Panc1 (cell line): ENCODE results near the gene METRN. TPM values are rescaled to one million over a fixed set of nuclear protein-coding genes. Genes with fewer than 3 reads are reported as not detected.

Source experiments
- ATAC-seq: fragments of 200-7000 bp; cut with Tn5 transposase; 2 replicates; pipeline ENCODE4 v1.9.1; 2020; ENCODE audit warnings: mild to moderate bottlenecking, moderate library complexity
- BruUV-seq: library from RNA; stranded (reverse); fragments of 400-500 nt; replicated peaks from 2 replicates; lab custom pipeline; 2021; lab: Mats Ljungman, UMichigan
- CTCF ChIA-PET: fragments of 300-600 bp; sonication (Branson Sonifier 250); formaldehyde crosslinking; loops from one replicate; lab custom pipeline; 2022; ENCODE audit warnings: antibody characterized with exemption; lab: Charles Lee
- POLR2A ChIA-PET: fragments of 300-600 bp; sonication (Branson Sonifier 250); formaldehyde crosslinking; loops from one replicate; lab custom pipeline; 2022; ENCODE audit warnings: antibody characterized with exemption; lab: Charles Lee
- DNase-seq: peaks from one replicate; pipeline ENCODE4 v3.0.0-alpha.2; 2010; ENCODE audit warnings: low read depth, low spot score
- H3K27ac ChIP-seq: 2 replicates; pipeline ENCODE4 v1.5.1; 2011; ENCODE audit warnings: mild to moderate bottlenecking, low read length, inconsistent platforms
- H3K27me3 ChIP-seq: fragments of 200-500 bp; sonication (Bioruptor generic); 2 replicates; pipeline ENCODE4 v1.6.0; 2014; ENCODE audit warnings: low read length, inconsistent platforms; ENCODE audit not compliant: control insufficient read depth, insufficient read depth
- H3K36me3 ChIP-seq: fragments of 200-500 bp; sonication (Bioruptor generic); 2 replicates; pipeline ENCODE4 v1.5.1; 2014; ENCODE audit warnings: inconsistent platforms, mild to moderate bottlenecking, low read length, moderate library complexity; ENCODE audit not compliant: control insufficient read depth, insufficient read depth
- H3K4me1 ChIP-seq: 2 replicates; pipeline ENCODE4 v1.5.1; 2011; ENCODE audit warnings: inconsistent platforms, mild to moderate bottlenecking, low read length, moderate library complexity; ENCODE audit not compliant: control insufficient read depth, insufficient read depth
- H3K4me3 ChIP-seq, 2 experiments: 2 replicates each; pipeline ENCODE4 v1.5.1; 2011 to 2012; ENCODE audit warnings: low read depth in 2 of 2, low read length in 2 of 2, mild to moderate bottlenecking in 2 of 2, inconsistent platforms in 1 of 2, moderate library complexity in 1 of 2
- H3K9me3 ChIP-seq: fragments of 200-500 bp; sonication (Bioruptor generic); 2 replicates; pipeline ENCODE4 v1.5.1; 2014; ENCODE audit warnings: low read depth, mild to moderate bottlenecking, inconsistent platforms, low read length, moderate library complexity; ENCODE audit not compliant: control insufficient read depth, insufficient read depth
- POLR2AphosphoS5 ChIP-seq: IDR thresholded peaks from 2 replicates; pipeline ENCODE4 v1.6.1; 2012; ENCODE audit warnings: mild to moderate bottlenecking, low read depth, low read length, moderate library complexity
- REST ChIP-seq, 2 experiments: IDR thresholded peaks; 2 replicates each; pipeline ENCODE4 v1.6.1; 2011 to 2012; ENCODE audit warnings: low read depth in 2 of 2, control low read depth in 1 of 2, low read length in 1 of 2, mild to moderate bottlenecking in 1 of 2, moderate library complexity in 1 of 2; ENCODE audit not compliant: insufficient read depth in 1 of 2
- SIN3A ChIP-seq: IDR thresholded peaks from 2 replicates; pipeline ENCODE4 v1.6.1; 2012; ENCODE audit warnings: low read depth, mild to moderate bottlenecking, low read length, moderate library complexity, borderline replicate concordance; ENCODE audit not compliant: insufficient read depth
- TCF7L2 ChIP-seq: IDR thresholded peaks from 2 replicates; pipeline ENCODE4 v1.6.1; 2011; ENCODE audit warnings: mild to moderate bottlenecking, low read depth, low read length, inconsistent platforms
- in situ Hi-C: cut with HindIII; loops from 2 replicates; pipeline ENCODE4 v1.10.0; 2016; ENCODE audit warnings: low sequenced_read_pairs, low pct_unique_long_range_greater_than_20kb
- intact Hi-C: fragments of 100-400 bp; cut with micrococcal nuclease; formaldehyde crosslinking; loops from one replicate; pipeline ENCODE4 v1.10.0; 2022; ENCODE audit not compliant: unreplicated experiment
- total RNA-seq: library from RNA; stranded (reverse); gene quantifications from one replicate; pipeline ENCODE4 v1.2.1, GENCODE V29; 2021; ENCODE audit not compliant: unreplicated experiment
- TF ChIP-seq, protein P1 (sequence below): fragments of 450-650 bp; IDR thresholded peaks from 2 replicates; pipeline ENCODE4 v1.5.1; 2017; ENCODE audit warnings: mild to moderate bottlenecking

METRN gene
- total RNA-seq, 1 experiment from 2014 or later: 407 TPM

GRCh38 chr16:716200-716568, 1.3 kb downstream of the METRN start:
- ChIA-PET POLR2A (interaction anchor here (0.6 kb wide), 2 partner anchors 327 to 336 kb away, joined by 3 to 4 read pairs; no protein-coding TSS in a partner anchor), CTCF (interaction anchor here (0.6 to 1.1 kb wide), 2 partner anchors 69 to 1251 kb away, joined by 3 to 4 read pairs; no protein-coding TSS in a partner anchor)
- TF ChIP-seq REST (IDR thresholded peaks at IDR 0.05; ENCODE audit: insufficient read depth in 1 of 2, low read depth in 2 of 2, low read length in 1 of 2): no peak
- no peak; the same call in 1 of the 2 replicates for TF ChIP-seq POLR2AphosphoS5
- TF ChIP-seq TCF7L2: no peak
- no peak for TF ChIP-seq SIN3A
- TF ChIP-seq, protein P1, sequence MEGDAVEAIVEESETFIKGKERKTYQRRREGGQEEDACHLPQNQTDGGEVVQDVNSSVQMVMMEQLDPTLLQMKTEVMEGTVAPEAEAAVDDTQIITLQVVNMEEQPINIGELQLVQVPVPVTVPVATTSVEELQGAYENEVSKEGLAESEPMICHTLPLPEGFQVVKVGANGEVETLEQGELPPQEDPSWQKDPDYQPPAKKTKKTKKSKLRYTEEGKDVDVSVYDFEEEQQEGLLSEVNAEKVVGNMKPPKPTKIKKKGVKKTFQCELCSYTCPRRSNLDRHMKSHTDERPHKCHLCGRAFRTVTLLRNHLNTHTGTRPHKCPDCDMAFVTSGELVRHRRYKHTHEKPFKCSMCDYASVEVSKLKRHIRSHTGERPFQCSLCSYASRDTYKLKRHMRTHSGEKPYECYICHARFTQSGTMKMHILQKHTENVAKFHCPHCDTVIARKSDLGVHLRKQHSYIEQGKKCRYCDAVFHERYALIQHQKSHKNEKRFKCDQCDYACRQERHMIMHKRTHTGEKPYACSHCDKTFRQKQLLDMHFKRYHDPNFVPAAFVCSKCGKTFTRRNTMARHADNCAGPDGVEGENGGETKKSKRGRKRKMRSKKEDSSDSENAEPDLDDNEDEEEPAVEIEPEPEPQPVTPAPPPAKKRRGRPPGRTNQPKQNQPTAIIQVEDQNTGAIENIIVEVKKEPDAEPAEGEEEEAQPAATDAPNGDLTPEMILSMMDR: no peak
- Histone ChIP-seq H3K4me1 (peaks cover 55% of the 10 kb centered on the region), H3K9me3 (no peaks in the 10 kb centered on the region), H3K4me3 (peak overlapping the region; percentile 65 to 80), H3K36me3 (no peaks in the 10 kb centered on the region; the same call in 1 of the 2 replicates), H3K27me3 (no peaks in the 10 kb centered on the region), H3K27ac (peak overlapping the region; percentile 88)
- intact Hi-C loops: no loop called here
- ATAC-seq: no peak
- in situ Hi-C loops: no loop called here
- BruUV-seq: no TSS peak
- DNase-seq: no peak

GRCh38 chr16:716768-717325, 1.9 kb downstream of the METRN start:
- intact Hi-C loops: no loop called here
- TF ChIP-seq TCF7L2 (no peak), SIN3A (0 out of 2 replicates have a peak, but pooled peaks have one; percentile 8)
- ATAC-seq: no peak
- no peak for DNase-seq
- ChIA-PET POLR2A (interaction anchor here (0.5 kb wide), 1 partner anchor 626 kb away, joined by 6 read pairs; no protein-coding TSS in a partner anchor), CTCF (interaction anchor here (1.1 kb wide), 1 partner anchor 68 kb away, joined by 4 read pairs; no protein-coding TSS in a partner anchor)
- H3K36me3 ChIP-seq: no peaks in the 10 kb centered on the region; the same call in 1 of the 2 replicates
- BruUV-seq: TSS peak; percentile 49
- peak overlapping the region; percentile 88 for H3K27ac ChIP-seq
- H3K4me3 ChIP-seq: peak overlapping the region; percentile 65 to 80
- H3K27me3 ChIP-seq: no peaks in the 10 kb centered on the region
- peaks cover 48% of the 10 kb centered on the region for H3K4me1 ChIP-seq
- in situ Hi-C loops: no loop called here
- H3K9me3 ChIP-seq: no peaks in the 10 kb centered on the region
